Upper lobe of left lung (tissue), 6 donors: ENCODE results near the gene STARD4. TPM values are rescaled to one million over a fixed set of nuclear protein-coding genes. Genes with fewer than 3 reads are reported as not detected.

Experiments used
- ATAC-seq, 2 donors: fragments of 200-7000 bp; cut with Tn5 transposase; one replicate each; pipeline ENCODE4 v1.9.1; 2022; ENCODE audit warnings: mild to moderate bottlenecking in 2 of 2, moderate library complexity in 2 of 2; ENCODE audit not compliant: low FRiP score in 2 of 2
- DNase-seq, 2 donors: peaks; one replicate each; pipeline ENCODE4 v3.0.0-alpha.2; 2019 to 2020
- H3K27ac ChIP-seq, 4 donors: fragments of 200-600 bp; sonication (generic); one replicate each; pipeline ENCODE4 v1.5.1; 2016 to 2019
- H3K27me3 ChIP-seq, 4 donors: fragments of 200-600 bp; sonication (generic); one replicate each; pipeline ENCODE4 v1.5.1; 2017 to 2019
- H3K36me3 ChIP-seq, 4 donors: fragments of 200-600 bp; sonication (generic); one replicate each; pipeline ENCODE4 v1.5.1; 2016 to 2019
- H3K4me1 ChIP-seq, 4 donors: fragments of 200-600 bp; sonication (generic); one replicate each; pipeline ENCODE4 v1.5.1; 2018 to 2019
- H3K4me3 ChIP-seq, 4 donors: fragments of 200-600 bp; sonication (generic); one replicate each; pipeline ENCODE4 v1.5.1; 2017 to 2019; ENCODE audit warnings: mild to moderate bottlenecking in 2 of 4, moderate library complexity in 1 of 4
- H3K9me3 ChIP-seq, 4 donors: fragments of 200-600 bp; sonication (generic); one replicate each; pipeline ENCODE4 v1.5.1; 2018 to 2019
- EP300 ChIP-seq, 4 donors: sonication (generic); formaldehyde crosslinking; IDR thresholded peaks; one replicate each; pipeline ENCODE4 v1.5.1; 2017; ENCODE audit warnings: antibody characterized with exemption in 4 of 4, control low read depth in 2 of 4
- POLR2A ChIP-seq, 4 donors: fragments of 450-650 bp; IDR thresholded peaks; one replicate each; pipeline ENCODE4 v1.5.1; 2016 to 2017; ENCODE audit warnings: antibody characterized with exemption in 4 of 4, mild to moderate bottlenecking in 2 of 4
- POLR2AphosphoS5 ChIP-seq, 2 donors: sonication (generic); formaldehyde crosslinking; IDR thresholded peaks; one replicate each; pipeline ENCODE4 v1.5.1; 2017; ENCODE audit warnings: antibody characterized with exemption in 2 of 2
- WGBS, 2 donors: methylation state at CpG; one replicate each; pipeline ENCODE4 v1.1.5; 2017 to 2018; 5-methylcytosine and 5-hydroxymethylcytosine counted together
- total RNA-seq, 6 donors: library from RNA; depleted of rRNA in 4 of 6; stranded (reverse); fragments of >200 nt in 4 of 6; gene quantifications; one replicate each; pipeline versions ENCODE4 v1.1.0 to v1.2.1, GENCODE V29; 2016 to 2021
- TF ChIP-seq, protein P1 (sequence below), 6 experiments: fragments of 450-650 bp in 4 of 6; fragments of 200-600 bp in 2 of 6; sonication (generic) in 2 of 6; IDR thresholded peaks; one replicate each; pipeline ENCODE4 v1.5.1; 2016 to 2019; ENCODE audit warnings: antibody characterized with exemption in 6 of 6
- donor health status: DM: no; HTN: no; CAD: no; lungs with moderate emphysema.
- donor health status: DM: no; HTN: yes; CAD: no; lungs with severe emphysema.

The STARD4 gene
- total RNA-seq, 6 donors from 2014 or later: 23.0 to 71.5 (median 41.8) TPM

DNA sequence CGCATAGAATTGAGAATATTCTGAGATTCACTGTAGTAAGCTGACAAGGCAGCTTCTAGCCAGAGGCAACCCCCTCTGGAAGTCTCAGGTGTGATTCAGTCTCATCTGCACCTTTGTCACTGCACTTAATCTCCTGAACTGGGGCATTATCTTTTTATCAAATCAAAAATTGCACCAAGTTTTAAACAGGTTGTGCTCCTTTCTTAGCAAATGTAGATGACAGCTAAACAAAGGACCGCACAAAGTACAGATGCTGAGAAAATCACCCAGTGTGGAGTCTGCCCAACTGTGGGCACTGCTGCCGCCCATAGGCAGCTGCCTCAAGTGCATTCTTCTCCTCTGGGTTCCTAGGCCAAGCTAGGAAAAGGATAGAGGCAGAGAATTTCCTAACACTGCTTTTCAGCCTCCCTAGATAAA lies 51.1 kb downstream of the STARD4 start:
- H3K36me3 ChIP-seq: no peaks in the 10 kb centered on the region
- no peaks in the 10 kb centered on the region for H3K4me1 ChIP-seq
- H3K4me3 ChIP-seq: no peak overlapping the region
- WGBS, 2 donors: 51 to 81% methylated on average over 3 of the region's 3 CpGs
- no peak for DNase-seq
- TF ChIP-seq POLR2AphosphoS5 (IDR thresholded peaks at IDR 0.05) (no peak), EP300 (IDR thresholded peaks at IDR 0.05) (no peak), POLR2A (IDR thresholded peaks at IDR 0.05) (no peak)
- TF ChIP-seq, protein P1, sequence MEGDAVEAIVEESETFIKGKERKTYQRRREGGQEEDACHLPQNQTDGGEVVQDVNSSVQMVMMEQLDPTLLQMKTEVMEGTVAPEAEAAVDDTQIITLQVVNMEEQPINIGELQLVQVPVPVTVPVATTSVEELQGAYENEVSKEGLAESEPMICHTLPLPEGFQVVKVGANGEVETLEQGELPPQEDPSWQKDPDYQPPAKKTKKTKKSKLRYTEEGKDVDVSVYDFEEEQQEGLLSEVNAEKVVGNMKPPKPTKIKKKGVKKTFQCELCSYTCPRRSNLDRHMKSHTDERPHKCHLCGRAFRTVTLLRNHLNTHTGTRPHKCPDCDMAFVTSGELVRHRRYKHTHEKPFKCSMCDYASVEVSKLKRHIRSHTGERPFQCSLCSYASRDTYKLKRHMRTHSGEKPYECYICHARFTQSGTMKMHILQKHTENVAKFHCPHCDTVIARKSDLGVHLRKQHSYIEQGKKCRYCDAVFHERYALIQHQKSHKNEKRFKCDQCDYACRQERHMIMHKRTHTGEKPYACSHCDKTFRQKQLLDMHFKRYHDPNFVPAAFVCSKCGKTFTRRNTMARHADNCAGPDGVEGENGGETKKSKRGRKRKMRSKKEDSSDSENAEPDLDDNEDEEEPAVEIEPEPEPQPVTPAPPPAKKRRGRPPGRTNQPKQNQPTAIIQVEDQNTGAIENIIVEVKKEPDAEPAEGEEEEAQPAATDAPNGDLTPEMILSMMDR (IDR thresholded peaks at IDR 0.05): no peak
- no peak overlapping the region for H3K27ac ChIP-seq
- no peaks in the 10 kb centered on the region for H3K9me3 ChIP-seq
- no peaks in the 10 kb centered on the region for H3K27me3 ChIP-seq
- ATAC-seq: no peak

DNA sequence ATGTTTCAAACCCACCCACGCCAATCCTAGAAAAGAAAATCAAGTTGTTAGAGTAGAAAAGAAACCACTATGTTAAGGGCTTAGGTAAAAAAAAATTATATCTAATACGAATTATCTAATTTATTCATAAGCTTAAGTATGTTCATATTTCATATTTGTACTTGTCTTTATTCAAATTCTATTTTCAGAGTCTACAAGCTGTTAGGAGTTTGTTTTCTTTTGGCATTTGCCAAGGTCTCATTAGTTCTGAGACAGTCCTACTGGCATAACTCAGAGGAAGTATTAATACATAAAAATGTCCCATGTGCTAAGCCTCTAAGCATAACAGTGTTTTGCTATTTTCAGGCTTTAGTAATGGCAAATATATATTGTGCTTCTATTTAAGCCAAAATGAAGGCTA lies 57.6 kb downstream of the STARD4 start:
- H3K27ac ChIP-seq: no peak overlapping the region
- 65 to 66% methylated on average over 2 of the region's 2 CpGs for WGBS, 2 donors
- no peak for ATAC-seq
- no peaks in the 10 kb centered on the region for H3K36me3 ChIP-seq
- H3K4me1 ChIP-seq: no peaks in the 10 kb centered on the region
- no peaks in the 10 kb centered on the region for H3K9me3 ChIP-seq
- no peak for DNase-seq
- H3K27me3 ChIP-seq: no peaks in the 10 kb centered on the region
- TF ChIP-seq POLR2A (IDR thresholded peaks at IDR 0.05) (no peak), EP300 (IDR thresholded peaks at IDR 0.05) (no peak), POLR2AphosphoS5 (IDR thresholded peaks at IDR 0.05) (no peak)
- TF ChIP-seq, protein P1 (IDR thresholded peaks at IDR 0.05): no peak
- no peak overlapping the region for H3K4me3 ChIP-seq

DNA sequence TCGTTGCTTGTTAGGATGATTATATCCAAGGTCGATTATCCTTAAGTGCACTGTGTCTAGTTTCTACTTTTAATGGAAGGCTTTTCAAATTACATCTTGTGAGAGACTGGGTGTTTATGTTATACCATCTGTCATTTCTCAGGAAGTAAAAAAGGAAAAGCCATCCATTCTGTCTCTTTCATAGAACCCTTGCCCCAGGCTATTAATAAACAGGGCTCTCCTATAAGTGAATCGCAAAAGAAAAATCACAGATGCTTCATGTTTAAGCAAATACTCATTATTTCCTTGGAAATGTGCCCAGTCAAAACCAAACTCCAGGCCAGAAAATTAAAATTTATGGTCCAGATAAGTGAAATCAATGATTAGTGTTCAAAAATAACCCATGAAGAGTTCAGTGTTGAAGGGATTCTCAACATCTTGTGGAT lies 58.1 kb downstream of the STARD4 start:
- no peak for DNase-seq
- WGBS, 2 donors: 42 to 61% methylated on average over 3 of the region's 3 CpGs
- H3K4me3 ChIP-seq: no peak overlapping the region
- H3K27me3 ChIP-seq: no peaks in the 10 kb centered on the region
- no peaks in the 10 kb centered on the region for H3K9me3 ChIP-seq
- no peak for ATAC-seq
- TF ChIP-seq POLR2AphosphoS5 (IDR thresholded peaks at IDR 0.05): no peak
- no peak for TF ChIP-seq POLR2A (IDR thresholded peaks at IDR 0.05)
- no peak for TF ChIP-seq EP300 (IDR thresholded peaks at IDR 0.05)
- TF ChIP-seq, protein P1 (IDR thresholded peaks at IDR 0.05): no peak
- no peaks in the 10 kb centered on the region for H3K36me3 ChIP-seq
- H3K27ac ChIP-seq: no peak overlapping the region
- H3K4me1 ChIP-seq: no peaks in the 10 kb centered on the region

DNA sequence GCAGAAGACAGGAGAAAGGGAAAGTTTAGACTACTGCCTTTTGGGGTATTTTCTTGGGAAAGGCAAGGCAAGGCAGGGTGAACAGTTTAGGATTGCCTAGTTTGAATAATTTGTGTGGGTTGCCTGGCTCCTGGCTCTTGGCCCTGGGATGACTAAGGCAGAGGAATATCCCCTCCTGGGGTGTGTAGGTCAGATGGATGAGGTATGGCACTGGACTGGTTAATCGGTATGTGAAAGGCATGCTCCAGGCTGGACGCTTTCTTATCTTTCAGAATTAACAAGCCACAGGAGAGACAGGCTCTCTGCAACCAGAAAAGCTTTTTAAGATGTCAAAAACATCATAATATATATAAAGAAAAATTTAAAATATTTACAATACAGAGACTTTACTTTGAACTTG lies 58.6 kb downstream of the STARD4 start:
- Histone ChIP-seq H3K27me3 (no peaks in the 10 kb centered on the region), H3K4me3 (no peak overlapping the region), H3K9me3 (no peaks in the 10 kb centered on the region), H3K27ac (no peak overlapping the region), H3K4me1 (no peaks in the 10 kb centered on the region), H3K36me3 (no peaks in the 10 kb centered on the region)
- 33 to 50% methylated on average over 2 of the region's 2 CpGs for WGBS, 2 donors
- TF ChIP-seq EP300 (IDR thresholded peaks at IDR 0.05) (no peak), POLR2A (IDR thresholded peaks at IDR 0.05) (no peak), POLR2AphosphoS5 (IDR thresholded peaks at IDR 0.05) (no peak)
- TF ChIP-seq, protein P1 (IDR thresholded peaks at IDR 0.05): no peak
- ATAC-seq: no peak
- no peak for DNase-seq

GRCh38 chr5:111453295-111453694 lies 59.0 kb downstream of the STARD4 start:
- no peak for DNase-seq
- ATAC-seq: no peak
- Histone ChIP-seq H3K9me3 (no peaks in the 10 kb centered on the region), H3K36me3 (no peaks in the 10 kb centered on the region), H3K27ac (no peak overlapping the region), H3K27me3 (no peaks in the 10 kb centered on the region), H3K4me1 (no peaks in the 10 kb centered on the region), H3K4me3 (no peak overlapping the region)
- 82 to 93% methylated on average over 1 of the region's 1 CpG for WGBS, 2 donors
- TF ChIP-seq, protein P1 (IDR thresholded peaks at IDR 0.05): no peak
- no peak for TF ChIP-seq POLR2A (IDR thresholded peaks at IDR 0.05)
- no peak for TF ChIP-seq EP300 (IDR thresholded peaks at IDR 0.05)
- no peak for TF ChIP-seq POLR2AphosphoS5 (IDR thresholded peaks at IDR 0.05)
